H9 (cell line): Measurements from ENCODE around the gene PGPEP1. TPM values are rescaled to one million over a fixed set of nuclear protein-coding genes. Genes with fewer than 3 reads are reported as not detected.

Source experiments
- DNase-seq: peaks from one replicate; pipeline ENCODE4 v3.0.0-alpha.2; 2017
- H2AFZ ChIP-seq: one replicate; pipeline ENCODE4 v1.6.1; 2013; ENCODE audit warnings: mild to moderate bottlenecking, low read length, control low read depth, moderate library complexity
- H2AK5ac ChIP-seq: 2 replicates; pipeline ENCODE4 v1.6.1; 2013; ENCODE audit warnings: low read length, control low read depth, mixed read lengths; ENCODE audit not compliant: insufficient read length
- H2BK120ac ChIP-seq: one replicate; pipeline ENCODE4 v1.6.1; 2013; ENCODE audit warnings: low read depth, mild to moderate bottlenecking, low read length, control low read depth, inconsistent platforms; ENCODE audit not compliant: poor library complexity, severe bottlenecking
- H2BK12ac ChIP-seq: 2 replicates; pipeline ENCODE4 v1.6.1; 2013; ENCODE audit warnings: low read length, control low read depth, mixed read lengths, low read depth; ENCODE audit not compliant: insufficient read length
- H2BK15ac ChIP-seq: 2 replicates; pipeline ENCODE4 v1.6.1; 2013; ENCODE audit warnings: low read depth, low read length, control low read depth
- H2BK20ac ChIP-seq: one replicate; pipeline ENCODE4 v1.6.1; 2013; ENCODE audit warnings: low read depth, mild to moderate bottlenecking, low read length, control low read depth, inconsistent platforms; ENCODE audit not compliant: poor library complexity, severe bottlenecking
- H2BK5ac ChIP-seq: 2 replicates; pipeline ENCODE4 v1.6.1; 2013; ENCODE audit warnings: low read length, control low read depth, mixed read lengths; ENCODE audit not compliant: insufficient read length
- H3K14ac ChIP-seq: 2 replicates; pipeline ENCODE4 v1.6.1; 2013; ENCODE audit warnings: low read length, control low read depth; ENCODE audit not compliant: insufficient read depth
- H3K18ac ChIP-seq: 2 replicates; pipeline ENCODE4 v1.6.1; 2013; ENCODE audit warnings: low read depth, mild to moderate bottlenecking, mixed read lengths, low read length, control low read depth; ENCODE audit not compliant: insufficient read length
- H3K23ac ChIP-seq: 2 replicates; pipeline ENCODE4 v1.6.1; 2013; ENCODE audit warnings: low read length, control low read depth, mixed read lengths, low read depth; ENCODE audit not compliant: insufficient read length
- H3K23me2 ChIP-seq: 2 replicates; pipeline ENCODE4 v1.6.1; 2013; ENCODE audit warnings: low read depth, mild to moderate bottlenecking, mixed read lengths, low read length, control low read depth; ENCODE audit not compliant: insufficient read length, poor library complexity, severe bottlenecking
- H3K27ac ChIP-seq: 2 replicates; pipeline ENCODE4 v1.5.1; 2013; ENCODE audit warnings: low read length, control low read depth, mixed read lengths, low read depth; ENCODE audit not compliant: insufficient read length
- H3K27me3 ChIP-seq: 2 replicates; pipeline ENCODE4 v1.6.1; 2013; ENCODE audit warnings: low read length, control low read depth, inconsistent platforms; ENCODE audit not compliant: insufficient read depth
- H3K4ac ChIP-seq: 2 replicates; pipeline ENCODE4 v1.6.1; 2013; ENCODE audit warnings: low read depth, mild to moderate bottlenecking, control low read depth, inconsistent platforms, low read length, moderate library complexity
- H3K4me1 ChIP-seq: 2 replicates; pipeline ENCODE4 v1.6.1; 2013; ENCODE audit warnings: low read length, control low read depth, inconsistent platforms; ENCODE audit not compliant: insufficient read depth
- H3K4me2 ChIP-seq: 2 replicates; pipeline ENCODE4 v1.6.1; 2013; ENCODE audit warnings: low read length, control low read depth, mixed read lengths; ENCODE audit not compliant: insufficient read length, insufficient read depth
- H3K56ac ChIP-seq: 2 replicates; pipeline ENCODE4 v1.6.1; 2013; ENCODE audit warnings: low read depth, mild to moderate bottlenecking, mixed read lengths, low read length, control low read depth; ENCODE audit not compliant: insufficient read length
- H3K79me1 ChIP-seq: 2 replicates; pipeline ENCODE4 v1.6.1; 2013; ENCODE audit warnings: low read depth, mild to moderate bottlenecking, moderate library complexity, low read length, control low read depth, inconsistent platforms; ENCODE audit not compliant: insufficient read depth, poor library complexity, severe bottlenecking
- H3K79me2 ChIP-seq: 2 replicates; pipeline ENCODE4 v1.6.1; 2013; ENCODE audit warnings: low read length, control low read depth, inconsistent platforms; ENCODE audit not compliant: insufficient read depth
- H3K9ac ChIP-seq: 2 replicates; pipeline ENCODE4 v1.6.1; 2013; ENCODE audit warnings: low read length, control low read depth, mixed read lengths; ENCODE audit not compliant: insufficient read length; ENCODE audit errors: extremely low read depth
- H3K9me3 ChIP-seq: one replicate; pipeline ENCODE4 v1.6.1; 2013; ENCODE audit warnings: low read depth, low read length, inconsistent platforms; ENCODE audit not compliant: control insufficient read depth
- H3T11ph ChIP-seq: one replicate; pipeline ENCODE4 v1.6.1; 2013; ENCODE audit warnings: mild to moderate bottlenecking, low read length, control low read depth, inconsistent platforms
- H4K20me1 ChIP-seq: one replicate; pipeline ENCODE4 v1.6.1; 2013; ENCODE audit not compliant: control insufficient read depth, insufficient read length, insufficient read depth
- H4K5ac ChIP-seq: 2 replicates; pipeline ENCODE4 v1.6.1; 2013; ENCODE audit warnings: low read depth, mild to moderate bottlenecking, mixed read lengths, low read length, control low read depth; ENCODE audit not compliant: insufficient read length
- H4K8ac ChIP-seq: replicated peaks from 2 replicates; pipeline ENCODE4 v1.6.1; 2013; ENCODE audit warnings: low read length, control low read depth, mixed read lengths, low read depth; ENCODE audit not compliant: insufficient read length
- H4K91ac ChIP-seq: 2 replicates; pipeline ENCODE4 v1.6.1; 2013; ENCODE audit warnings: low read depth, mild to moderate bottlenecking, moderate library complexity, mixed read lengths, low read length, control low read depth; ENCODE audit not compliant: insufficient read length
- H3K27ac Mint-ChIP-seq, 3 experiments: 2 replicates in 2 of 3; 3 replicates in 1 of 3; pipeline ENCODE4 v1.8.0; 2020 to 2021; ENCODE audit warnings: mixed read lengths in 3 of 3, mild to moderate bottlenecking in 1 of 3, moderate library complexity in 1 of 3
- H3K27me3 Mint-ChIP-seq: 2 replicates; pipeline ENCODE4 v1.8.0; 2021; ENCODE audit warnings: low read depth, mild to moderate bottlenecking, moderate library complexity, mixed read lengths
- H3K36me3 Mint-ChIP-seq, 3 experiments: 2 replicates in 2 of 3; 3 replicates in 1 of 3; pipeline ENCODE4 v1.8.0; 2020 to 2021; ENCODE audit warnings: low read depth in 3 of 3, mixed read lengths in 3 of 3; ENCODE audit not compliant: insufficient read depth in 1 of 3
- H3K4me1 Mint-ChIP-seq, 2 experiments: 2 replicates each; pipeline ENCODE4 v1.8.0; 2020; ENCODE audit warnings: mixed read lengths in 2 of 2
- H3K4me3 Mint-ChIP-seq, 2 experiments: 2 replicates in 1 of 2; 3 replicates in 1 of 2; pipeline ENCODE4 v1.8.0; 2020 to 2021; ENCODE audit warnings: mild to moderate bottlenecking in 2 of 2, mixed read lengths in 2 of 2, moderate library complexity in 1 of 2
- H3K9me3 Mint-ChIP-seq, 2 experiments: 2 replicates in 1 of 2; 3 replicates in 1 of 2; pipeline ENCODE4 v1.8.0; 2020; ENCODE audit warnings: mild to moderate bottlenecking in 2 of 2, mixed read lengths in 2 of 2, moderate library complexity in 1 of 2
- WGBS: extraction: QIAGEN DNeasy Blood & Tissue Kit; methylation state at CpG from one replicate; pipeline ENCODE4 v1.1.7; 2013; ENCODE audit warnings: missing lambda C conversion rate, low lambda C conversion rate, mixed read lengths; ENCODE audit not compliant: insufficient read length; ENCODE audit errors: extremely low coverage; 5-methylcytosine and 5-hydroxymethylcytosine counted together
- total RNA-seq: library from RNA; stranded (reverse); gene quantifications from 2 replicates; pipeline ENCODE4 v1.2.1, GENCODE V29; 2021
- TF ChIP-seq, protein P1 (sequence below): fragments of 200-600 bp; sonication (generic); conservative IDR thresholded peaks from 3 replicates; pipeline ENCODE4 v1.8.0; 2021; ENCODE audit warnings: antibody characterized with exemption, mild to moderate bottlenecking

PGPEP1 gene
- total RNA-seq, 1 experiment from 2014 or later = 64.8 TPM

DNA sequence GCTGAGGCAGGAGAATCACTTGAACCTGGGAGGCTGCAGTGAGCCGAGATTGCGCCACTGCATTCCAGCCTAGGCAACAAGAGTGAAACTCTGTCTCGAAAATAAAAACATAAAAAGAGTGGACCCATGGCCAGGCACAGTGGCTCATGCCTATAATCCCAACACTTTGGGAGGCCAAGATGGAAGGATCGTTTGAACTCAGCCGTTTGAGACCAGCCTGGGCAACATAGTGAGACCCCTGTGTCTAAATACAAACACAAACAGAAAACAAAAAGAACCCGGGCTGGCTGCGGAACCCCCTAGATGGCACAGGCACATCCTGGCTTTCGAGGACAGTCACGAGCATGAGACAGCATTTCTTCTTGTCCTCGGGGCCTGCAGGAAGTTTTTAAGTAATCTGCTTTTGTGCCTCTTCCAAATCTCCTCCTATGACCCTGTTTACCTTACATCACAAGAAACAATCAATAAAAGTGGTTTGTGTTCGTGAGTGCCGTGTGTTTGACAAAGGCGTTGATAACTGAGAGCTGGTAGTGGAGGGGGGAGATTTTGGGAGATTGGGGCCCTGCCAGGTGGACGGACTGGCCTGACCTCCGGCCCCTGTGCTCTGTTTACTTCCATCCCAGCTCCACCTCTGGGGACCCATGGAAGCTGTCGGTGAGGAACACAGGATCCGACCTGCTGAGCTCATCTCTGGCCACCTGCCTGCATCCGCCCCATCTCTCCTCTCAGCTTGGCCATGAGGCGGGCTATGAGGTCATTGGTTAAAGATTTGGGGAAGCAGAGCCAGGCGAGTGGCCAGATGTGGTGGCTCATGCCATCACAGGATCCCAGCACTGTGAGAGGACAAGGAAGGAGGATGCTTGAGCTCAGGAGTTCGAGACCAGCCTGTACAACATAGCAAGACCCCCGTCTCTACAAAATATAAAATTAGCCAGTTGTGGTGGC, 39.7 kb downstream of the PGPEP1 start:
- no peak overlapping the region for H3K27ac ChIP-seq
- no peak overlapping the region for H2AFZ ChIP-seq
- H3T11ph ChIP-seq = no peak overlapping the region
- no peak overlapping the region for H3K18ac ChIP-seq
- Mint-ChIP-seq H3K27me3 (no peaks in the 10 kb centered on the region), H3K27ac (peak overlapping the region in 2 of 3 experiments; percentile 7 to 10; a peak in 5 of 7 replicates), H3K9me3 (no peaks in the 10 kb centered on the region; a peak in 1 of 5 replicates), H3K4me1 (peaks cover 11 to 14% of the 10 kb centered on the region in 2 experiments), H3K36me3 (peaks cover 0 to 2% (median 0%) of the 10 kb centered on the region in 3 experiments; a peak in 1 of 7 replicates), H3K4me3 (peak overlapping the region in 1 of 2 experiments; percentile 54; a peak in 1 of 5 replicates)
- H3K79me2 ChIP-seq = no peaks in the 10 kb centered on the region
- H4K8ac ChIP-seq = no peak overlapping the region
- H2AK5ac ChIP-seq = no peak overlapping the region
- DNase-seq = peak; percentile 64
- WGBS = no CpG with 5 or more reads among the region's 22 CpGs
- no peaks in the 10 kb centered on the region for H3K9me3 ChIP-seq
- H3K9ac ChIP-seq = no peak overlapping the region
- no peaks in the 10 kb centered on the region for H4K20me1 ChIP-seq
- H2BK120ac ChIP-seq = no peak overlapping the region
- no peak overlapping the region for H2BK20ac ChIP-seq
- no peak overlapping the region for H2BK15ac ChIP-seq
- no peaks in the 10 kb centered on the region for H3K27me3 ChIP-seq
- H3K4ac ChIP-seq = no peak overlapping the region
- no peaks in the 10 kb centered on the region for H3K79me1 ChIP-seq
- H3K56ac ChIP-seq = no peak overlapping the region
- no peak overlapping the region for H4K91ac ChIP-seq
- TF ChIP-seq, protein P1, sequence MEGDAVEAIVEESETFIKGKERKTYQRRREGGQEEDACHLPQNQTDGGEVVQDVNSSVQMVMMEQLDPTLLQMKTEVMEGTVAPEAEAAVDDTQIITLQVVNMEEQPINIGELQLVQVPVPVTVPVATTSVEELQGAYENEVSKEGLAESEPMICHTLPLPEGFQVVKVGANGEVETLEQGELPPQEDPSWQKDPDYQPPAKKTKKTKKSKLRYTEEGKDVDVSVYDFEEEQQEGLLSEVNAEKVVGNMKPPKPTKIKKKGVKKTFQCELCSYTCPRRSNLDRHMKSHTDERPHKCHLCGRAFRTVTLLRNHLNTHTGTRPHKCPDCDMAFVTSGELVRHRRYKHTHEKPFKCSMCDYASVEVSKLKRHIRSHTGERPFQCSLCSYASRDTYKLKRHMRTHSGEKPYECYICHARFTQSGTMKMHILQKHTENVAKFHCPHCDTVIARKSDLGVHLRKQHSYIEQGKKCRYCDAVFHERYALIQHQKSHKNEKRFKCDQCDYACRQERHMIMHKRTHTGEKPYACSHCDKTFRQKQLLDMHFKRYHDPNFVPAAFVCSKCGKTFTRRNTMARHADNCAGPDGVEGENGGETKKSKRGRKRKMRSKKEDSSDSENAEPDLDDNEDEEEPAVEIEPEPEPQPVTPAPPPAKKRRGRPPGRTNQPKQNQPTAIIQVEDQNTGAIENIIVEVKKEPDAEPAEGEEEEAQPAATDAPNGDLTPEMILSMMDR = no peak
- H4K5ac ChIP-seq = no peak overlapping the region
- no peaks in the 10 kb centered on the region for H3K4me1 ChIP-seq
- no peak overlapping the region for H3K4me2 ChIP-seq
- H3K23ac ChIP-seq = no peak overlapping the region
- H2BK5ac ChIP-seq = no peak overlapping the region
- no peaks in the 10 kb centered on the region for H3K23me2 ChIP-seq
- no peak overlapping the region for H2BK12ac ChIP-seq
- no peak overlapping the region for H3K14ac ChIP-seq
